Measurements from ENCODE around the gene PUS3.
"Not testable (repeated sequence)": the region's sequence is repeated elsewhere in the genome, so short reads cannot be mapped to it uniquely, and the experiment has no call there.

PUS3 gene

DNA sequence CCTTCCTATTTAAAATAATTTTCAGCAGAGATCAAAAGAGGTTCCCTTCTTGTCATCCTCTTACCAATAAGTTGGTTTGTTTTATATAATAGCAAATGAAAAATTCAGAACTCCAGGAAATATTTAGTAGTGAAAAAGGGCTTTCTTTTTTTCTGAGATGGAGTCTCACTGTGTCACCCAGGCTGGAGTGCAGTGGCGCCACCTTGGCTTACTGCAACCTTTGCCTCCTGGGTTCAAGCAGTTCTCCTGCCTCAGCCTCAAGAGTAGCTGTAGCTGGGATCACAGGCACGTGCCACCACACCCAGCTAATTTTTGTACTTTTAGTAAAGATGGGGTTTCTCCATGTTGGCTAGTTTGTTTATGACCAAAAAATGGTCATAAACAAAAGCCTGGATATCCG, 11.6 kb upstream of the PUS3 start:
- not testable (repeated sequence) for DNase-seq

DNA sequence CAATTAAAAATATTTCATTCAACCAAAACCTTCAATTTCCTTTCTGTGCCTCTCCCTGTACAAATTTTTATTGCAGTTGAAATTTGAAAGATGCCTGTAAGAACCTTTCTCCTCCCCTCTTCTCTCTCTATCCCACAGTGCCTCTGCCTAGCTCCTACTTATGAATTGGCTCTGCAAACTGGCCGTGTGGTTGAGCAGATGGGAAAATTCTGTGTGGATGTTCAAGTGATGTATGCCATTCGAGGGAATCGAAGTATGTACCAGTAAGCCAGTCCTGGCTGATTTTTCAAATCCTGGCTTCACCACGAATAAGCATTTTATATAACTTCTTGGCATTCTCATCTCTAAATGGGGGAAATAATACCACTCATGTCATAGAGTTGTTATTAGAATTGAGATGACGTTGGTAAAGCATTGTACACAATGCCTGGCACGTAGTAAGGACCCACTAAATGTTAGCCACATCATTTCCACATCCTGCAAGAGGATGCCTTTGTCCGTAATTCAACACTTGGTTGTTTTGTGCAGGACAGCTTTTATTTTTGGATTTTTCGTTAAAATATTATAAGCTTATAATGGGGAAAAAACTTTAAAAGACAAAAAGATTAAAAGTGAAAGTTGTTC, 7.3 kb upstream of the PUS3 start:
- DNase-seq: no peak

DNA sequence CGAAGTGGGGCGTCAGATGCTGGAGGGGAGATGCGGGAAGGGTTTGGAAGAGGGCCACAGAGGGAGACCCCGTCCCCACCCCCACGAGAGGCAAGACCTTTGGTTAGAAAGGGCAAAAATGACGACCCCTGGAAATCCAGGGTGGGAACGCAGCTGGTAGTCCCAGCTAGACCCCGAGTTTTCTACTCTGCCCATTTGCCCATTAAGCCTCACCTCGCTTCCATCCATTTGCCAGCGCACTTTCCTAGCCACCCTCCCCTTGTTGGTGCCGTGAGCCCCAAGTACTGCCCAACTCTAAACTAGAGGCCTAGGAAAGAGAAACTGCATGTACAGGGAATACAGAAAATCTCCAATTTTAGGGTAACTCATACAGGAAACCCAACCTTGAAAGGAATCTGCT, 1.7 kb upstream of the PUS3 start:
- no peak for DNase-seq

DNA sequence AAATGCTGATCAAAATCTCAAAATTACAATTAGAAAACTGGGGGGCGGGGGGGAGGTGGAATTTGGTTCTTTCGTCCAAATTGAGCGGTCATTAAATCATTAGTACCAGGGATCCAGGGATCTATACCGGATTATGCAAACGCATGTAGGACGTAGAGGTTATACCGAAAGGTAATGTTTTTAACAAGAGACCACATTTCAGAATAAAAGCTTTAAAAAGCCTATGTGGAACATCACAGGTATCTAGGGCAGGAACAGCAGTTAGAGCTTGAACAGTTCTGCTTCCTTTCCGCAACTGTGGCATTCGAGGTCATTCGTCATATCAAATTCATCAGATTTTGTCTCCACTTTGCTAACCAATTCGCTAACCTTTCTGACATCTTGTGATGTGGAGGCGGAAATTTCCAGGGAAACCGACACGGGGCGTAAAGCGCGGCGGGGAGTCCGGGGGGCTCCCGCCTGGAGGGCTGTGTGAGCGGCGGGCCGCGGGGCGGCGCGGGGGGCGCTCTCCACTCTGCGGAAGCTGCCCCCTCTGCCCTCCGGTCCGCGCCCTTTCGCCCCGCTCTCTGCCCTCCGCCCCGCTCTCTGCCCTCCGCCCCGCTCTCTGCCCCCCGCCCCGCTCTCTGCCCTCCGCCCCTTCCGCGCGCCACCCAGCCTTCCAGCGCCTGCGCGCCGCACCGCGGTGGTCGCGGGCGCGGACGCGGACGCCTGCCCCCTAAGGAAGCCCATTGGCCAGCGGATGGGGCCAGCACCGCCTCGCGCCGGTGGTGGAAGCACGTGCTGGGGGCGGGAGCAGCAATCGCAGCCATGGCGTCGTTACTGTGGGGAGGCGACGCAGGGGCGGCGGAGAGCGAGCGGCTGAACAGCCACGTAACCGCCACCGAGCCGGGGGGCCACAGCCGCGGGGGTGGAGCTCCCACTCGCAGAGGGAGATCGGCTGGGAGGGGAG, 979 bp upstream of the PUS3 start, which contains the start of gene DDX25:
TSS of gene DDX25 (plus strand) at position 798 of the 949 bp plus-strand sequence. CDS start at position 808, 10 bp downstream.
- peak; percentile 61 for DNase-seq

DNA sequence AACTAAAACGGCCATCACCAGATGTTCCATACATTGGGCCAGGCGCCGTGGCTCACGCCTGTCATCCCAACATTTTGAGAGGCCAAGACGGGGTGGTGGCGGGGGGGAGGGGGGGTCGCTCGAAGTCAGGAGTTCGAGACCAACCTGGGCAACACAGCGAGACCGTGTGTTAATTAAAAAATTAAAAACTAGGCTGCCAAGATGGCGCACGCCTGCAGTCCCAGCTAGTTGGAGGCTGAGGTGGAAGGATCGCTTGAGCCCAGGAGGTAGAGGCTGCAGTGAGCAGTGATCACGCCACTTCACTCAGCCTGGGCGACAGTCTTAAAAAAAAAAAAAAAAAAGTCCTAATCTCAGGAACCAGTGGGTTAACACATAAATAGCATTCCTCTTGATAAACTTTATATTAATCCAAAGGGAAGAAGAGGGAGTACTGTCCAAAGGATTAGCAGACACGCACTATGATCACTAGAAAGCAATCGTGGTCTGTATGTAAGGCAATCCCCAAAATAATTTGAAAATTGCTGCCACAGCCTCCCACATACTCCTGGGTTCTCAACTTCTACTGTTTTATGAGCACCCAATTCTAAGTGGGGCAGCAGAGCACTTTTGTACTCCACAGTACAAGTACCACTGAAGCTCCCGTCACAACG, 604 bp downstream of the PUS3 start:
- no peak for DNase-seq

DNA sequence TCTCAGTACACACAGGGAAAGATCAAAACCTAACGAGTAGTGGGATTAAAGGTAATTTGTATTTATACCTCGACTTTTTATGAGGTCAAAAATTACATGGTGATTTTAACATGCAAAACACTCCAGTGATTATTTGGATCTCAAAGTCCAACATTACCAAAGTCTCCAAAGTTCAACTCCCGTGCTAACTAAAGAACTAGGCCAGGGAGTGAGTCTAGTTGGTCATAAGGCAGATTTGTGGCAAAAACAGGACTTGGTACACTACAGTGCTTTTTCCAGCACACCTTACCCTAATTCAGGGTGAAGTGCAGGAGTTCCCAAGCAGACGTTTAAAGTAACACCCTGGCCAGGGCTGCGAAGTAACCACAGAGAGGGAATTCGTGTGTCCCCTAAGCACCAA, 1.1 kb downstream of the PUS3 start:
- DNase-seq: no peak

DNA sequence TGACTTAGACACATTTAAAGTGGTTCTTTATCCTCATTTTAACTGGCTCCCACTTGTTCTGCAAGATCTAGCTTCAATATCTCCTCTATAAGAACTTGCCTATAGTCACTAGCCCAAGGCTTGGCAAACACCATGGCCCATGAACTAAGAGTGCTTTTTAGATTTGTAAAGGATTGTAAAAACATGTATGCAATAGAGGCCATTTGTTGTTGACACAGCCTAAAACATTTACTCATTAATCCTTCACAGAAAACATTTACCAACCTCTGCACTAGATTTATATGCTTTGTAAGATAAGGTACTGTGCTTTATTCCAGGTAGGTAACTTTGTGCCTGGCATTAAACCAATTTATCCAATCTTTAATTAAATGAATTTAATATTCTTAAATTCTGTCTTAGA, 10.0 kb downstream of the PUS3 start:
- no peak for DNase-seq

DNA sequence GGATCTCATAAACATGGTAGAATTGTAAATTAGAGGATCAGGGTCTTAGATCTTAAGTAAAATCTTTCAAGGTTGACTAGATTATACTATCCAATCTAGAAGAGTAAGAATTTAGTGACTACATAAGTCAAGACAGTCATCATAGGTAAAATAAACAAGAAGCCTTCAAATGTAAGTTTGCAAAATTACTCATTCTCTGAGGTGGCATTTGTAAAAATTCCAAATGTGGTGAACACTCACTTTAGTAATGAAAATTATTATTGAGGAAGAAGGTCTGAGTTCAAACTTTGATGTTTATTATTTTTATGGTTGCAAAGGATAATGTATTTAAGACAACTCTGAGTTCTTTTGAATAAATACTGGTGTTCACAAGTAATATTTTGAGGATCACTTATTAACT, 10.9 kb downstream of the PUS3 start:
- no peak for DNase-seq

DNA sequence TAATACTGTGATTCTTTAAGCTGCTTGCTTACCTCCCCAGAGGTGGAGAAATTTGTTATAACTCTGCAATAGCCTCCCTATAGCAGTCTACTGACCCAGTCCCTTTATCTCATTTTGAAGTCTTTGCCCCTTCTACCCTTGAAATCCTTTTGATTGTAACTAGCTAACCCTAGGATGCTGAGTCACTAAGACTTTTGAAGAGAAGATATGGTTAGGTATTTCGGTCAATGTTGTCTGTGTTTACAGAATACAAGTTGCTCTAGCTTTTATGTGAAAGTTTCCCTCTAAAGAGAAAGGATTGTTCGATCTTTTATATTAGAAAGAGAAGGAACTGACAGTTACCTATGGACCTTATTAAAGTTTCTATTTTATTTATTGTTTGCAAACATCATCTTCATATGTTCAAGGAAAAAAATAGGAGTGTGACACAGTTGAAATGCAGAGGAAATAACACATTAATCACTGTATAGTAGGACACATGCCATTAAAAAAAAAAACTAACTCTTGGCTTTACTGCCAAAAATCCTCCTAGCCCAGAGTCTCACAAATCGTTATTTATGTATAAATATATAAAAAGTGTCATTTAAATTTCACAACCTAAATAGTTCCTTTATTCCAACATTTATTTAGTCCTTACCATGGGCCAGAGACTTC, 12.4 kb downstream of the PUS3 start:
- DNase-seq: no peak

DNA sequence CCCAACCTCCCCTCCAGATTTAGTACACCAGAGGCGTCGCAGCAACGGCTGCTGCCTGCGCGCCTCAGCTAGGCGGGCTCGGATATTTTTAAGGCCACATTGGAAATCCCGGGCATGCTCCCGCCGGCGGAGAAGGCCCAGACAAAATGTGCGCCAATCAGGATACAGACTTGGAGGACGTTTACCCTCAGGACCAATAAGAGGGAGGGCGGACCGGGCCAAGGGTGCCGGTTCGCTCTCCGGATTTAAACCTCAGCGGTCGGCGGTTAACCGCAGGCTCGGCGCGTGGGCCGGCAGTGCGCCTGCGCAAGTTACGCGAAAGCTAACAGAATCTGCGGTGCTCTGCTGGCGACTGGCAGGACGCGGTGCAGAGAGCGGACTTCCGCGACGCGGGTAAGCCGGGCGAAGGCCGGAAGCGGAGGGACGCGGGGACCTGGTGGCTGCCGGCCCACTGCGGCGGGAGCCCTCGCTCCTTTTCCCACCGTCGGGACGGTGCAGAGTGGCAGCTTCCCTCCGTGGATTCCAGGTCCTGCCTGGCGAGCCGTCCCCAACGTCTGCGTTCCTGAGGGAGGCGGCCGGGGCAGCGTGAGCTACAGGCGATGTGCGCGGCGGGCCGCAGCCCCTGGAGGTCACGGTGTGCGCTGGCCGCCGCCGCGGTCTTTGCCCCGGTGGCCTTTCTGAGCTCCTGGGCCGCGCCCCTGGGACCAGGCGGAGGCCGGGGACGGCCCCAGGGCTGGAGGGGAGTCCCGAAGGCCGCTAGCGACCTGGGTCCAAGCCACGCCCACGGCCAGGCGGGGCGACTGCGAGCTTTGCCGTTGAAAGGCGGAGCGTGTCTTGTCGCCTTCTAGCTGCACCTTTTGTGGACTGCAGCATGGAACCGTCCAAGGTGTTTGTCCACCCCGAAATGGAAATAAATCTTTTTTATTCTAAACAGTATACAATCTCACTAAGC, 15.4 kb downstream of the PUS3 start, which contains the start of gene HYLS1:
TSS of gene HYLS1 (plus strand) at position 296 of the 952 bp plus-strand sequence. CDS start 11,701 bp downstream, outside the sequence.
- peak; percentile 100 for DNase-seq

DNA sequence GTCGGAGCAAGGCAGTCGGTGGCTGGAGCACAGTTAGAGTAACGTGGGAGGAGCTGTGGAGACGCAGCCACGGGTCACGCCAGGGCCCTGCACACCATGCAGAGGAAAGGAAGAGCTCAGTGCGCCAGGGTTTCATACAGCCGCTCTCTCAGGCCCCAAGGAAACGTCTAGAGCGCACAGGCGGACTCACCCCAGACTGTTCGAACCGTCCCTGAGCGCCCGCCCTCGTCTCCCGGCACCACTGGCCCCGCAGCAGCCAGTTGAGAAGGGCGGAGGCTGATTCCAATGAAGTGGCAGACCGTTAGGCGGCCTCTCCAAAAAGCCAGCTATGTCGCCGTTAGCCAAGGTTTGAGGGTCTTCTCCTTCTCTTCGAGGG, 16.0 kb downstream of the PUS3 start:
- peak; percentile 77 for DNase-seq

DNA sequence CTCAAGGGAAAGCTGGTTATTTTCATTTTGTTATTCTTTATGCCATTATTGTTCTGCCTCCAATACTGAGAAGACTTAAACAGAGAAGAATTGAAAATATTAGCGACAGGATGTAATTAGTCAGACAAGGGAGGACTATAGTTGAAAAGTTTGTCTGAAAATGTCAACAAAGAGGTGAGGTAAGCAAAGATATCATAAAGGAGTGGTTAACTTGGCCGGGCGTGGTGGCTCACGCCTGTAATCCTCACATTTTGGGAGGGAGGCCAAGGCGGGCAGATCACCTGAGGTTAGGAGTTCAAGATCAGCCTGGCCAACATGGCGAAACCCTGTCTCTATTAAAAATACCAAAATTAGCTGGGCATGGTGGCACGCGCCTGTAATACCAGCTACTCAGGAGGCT, 19.6 kb downstream of the PUS3 start:
- DNase-seq: no peak

DNA sequence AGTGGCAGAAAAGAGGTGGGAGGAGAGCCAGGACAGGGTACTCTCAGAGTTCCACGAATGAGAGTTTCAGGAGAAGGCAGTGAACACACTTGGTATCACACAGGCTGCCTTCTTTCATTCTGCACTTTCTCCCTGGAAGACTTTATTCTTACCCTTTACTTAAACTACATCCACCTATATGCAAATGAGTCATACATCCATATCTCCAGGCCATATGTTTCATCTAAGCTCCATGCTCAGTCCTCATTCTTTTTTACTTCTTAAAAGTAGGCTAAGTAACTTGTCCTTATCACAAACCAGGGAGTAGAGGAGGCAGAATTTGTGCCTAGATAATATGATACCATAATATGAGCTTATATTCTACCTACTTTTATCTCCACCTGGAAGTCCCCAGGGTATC, 21.7 kb downstream of the PUS3 start:
- DNase-seq: no peak

DNA sequence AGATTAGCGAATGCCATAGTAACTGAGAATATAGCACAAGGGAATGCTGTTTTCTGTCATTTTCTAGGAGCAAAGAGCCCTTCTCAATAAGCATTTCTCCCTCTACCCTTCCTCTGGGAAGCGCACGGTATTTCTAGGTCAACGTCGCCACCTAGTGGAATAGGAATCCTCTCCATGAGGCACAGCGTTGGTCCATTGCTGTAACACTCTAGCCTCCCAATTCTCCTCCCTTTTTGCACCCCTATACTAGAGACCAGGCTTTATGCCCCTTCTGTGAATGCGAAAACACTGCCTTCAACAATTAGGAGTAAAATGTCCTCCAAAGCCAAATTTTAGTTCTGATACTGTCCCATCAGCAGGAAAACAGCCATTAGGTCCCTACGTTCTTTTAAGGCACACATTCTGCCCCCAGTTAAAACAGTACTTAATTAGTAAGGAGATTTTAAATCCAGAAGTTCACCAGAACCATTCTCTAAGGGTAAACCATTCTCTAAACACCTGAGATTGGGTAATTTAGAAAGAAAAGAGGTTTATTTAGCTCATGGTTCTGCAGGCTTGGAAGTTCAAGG, 28.4 kb downstream of the PUS3 start:
- DNase-seq: no peak

DNA sequence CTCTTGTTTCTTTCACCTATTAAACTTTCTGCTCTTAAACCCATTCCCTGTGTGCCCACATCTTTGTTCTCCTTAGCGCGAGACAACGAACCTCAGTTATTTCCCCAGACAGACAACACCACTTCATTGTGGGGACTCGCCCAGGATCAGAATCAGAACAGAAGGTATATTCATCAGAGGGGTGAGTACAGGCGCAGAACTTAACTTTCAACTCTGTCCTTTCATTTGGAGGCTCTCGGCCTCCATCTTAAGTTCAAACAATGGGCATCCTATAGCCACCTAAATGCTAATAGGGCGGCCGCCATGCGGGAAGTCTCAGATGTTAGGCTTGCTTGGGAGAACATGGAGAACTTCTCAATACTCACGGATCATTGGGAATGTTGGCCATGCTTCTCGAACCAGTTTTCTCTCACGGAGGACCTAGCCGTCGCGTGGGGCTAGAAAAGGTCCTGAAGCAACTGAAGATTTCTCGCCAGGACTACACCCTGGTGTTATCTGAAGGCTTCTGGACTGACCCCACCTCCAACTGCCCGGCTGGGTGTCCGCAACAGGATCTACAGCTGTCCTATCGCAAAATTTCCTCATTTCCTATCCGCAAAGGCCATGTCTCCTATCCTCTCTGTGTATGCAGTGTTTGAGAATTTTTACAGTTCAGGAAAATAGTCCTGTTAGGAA, 29.0 kb downstream of the PUS3 start:
- DNase-seq: no peak

DNA sequence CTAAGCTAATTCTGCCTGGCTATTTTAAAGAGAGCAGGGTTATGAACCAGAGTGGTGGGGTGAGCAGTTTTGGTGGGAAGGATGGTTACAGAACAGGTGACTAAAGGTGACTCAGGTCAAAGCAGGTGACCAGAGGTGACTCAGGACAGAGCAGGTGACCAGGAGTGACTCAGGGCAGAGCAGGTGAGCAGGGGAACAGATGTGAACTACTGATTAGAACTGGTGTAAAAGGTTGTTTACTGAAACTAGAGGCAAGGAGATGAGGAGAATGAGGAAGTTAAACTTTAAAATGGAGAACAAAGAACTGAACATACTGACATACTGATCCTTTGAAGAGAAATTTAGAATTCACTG, 30.9 kb downstream of the PUS3 start:
- no peak for DNase-seq

DNA sequence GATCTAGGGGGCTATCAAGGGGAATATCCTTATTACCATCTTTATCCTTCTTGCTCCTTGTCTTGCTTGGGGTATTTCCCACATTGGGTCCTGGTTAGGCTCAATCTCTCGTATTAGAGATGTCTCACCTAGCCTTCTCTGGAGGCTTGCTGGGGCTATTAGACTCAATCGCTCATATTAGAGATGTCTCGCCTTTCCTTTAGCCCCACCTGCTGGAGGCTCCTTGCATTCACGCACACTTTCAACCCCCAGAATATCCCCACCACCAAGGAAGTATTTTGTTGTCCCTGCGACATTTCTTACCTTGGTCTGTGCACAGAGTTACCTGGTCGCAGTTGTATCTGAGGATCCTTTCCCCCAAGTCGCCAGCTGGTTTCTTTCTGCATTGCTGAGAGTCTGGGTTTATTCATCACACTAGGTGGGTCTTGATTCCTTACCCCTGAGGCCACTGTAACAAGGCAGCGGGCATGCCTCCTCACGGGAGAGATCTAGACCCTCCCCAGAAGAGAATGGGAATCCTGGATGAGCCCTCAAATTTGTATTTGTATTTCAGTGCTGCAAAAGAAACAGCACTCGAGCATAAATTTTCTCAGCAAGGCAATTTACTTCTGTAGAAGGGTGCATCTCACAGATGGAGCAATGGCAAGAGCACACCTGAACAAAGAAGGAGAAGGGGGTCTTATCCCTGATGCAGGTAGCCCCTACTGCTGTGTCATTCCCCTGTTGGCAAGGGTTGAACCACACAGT, 31.4 kb downstream of the PUS3 start:
- DNase-seq: peak; percentile 59

DNA sequence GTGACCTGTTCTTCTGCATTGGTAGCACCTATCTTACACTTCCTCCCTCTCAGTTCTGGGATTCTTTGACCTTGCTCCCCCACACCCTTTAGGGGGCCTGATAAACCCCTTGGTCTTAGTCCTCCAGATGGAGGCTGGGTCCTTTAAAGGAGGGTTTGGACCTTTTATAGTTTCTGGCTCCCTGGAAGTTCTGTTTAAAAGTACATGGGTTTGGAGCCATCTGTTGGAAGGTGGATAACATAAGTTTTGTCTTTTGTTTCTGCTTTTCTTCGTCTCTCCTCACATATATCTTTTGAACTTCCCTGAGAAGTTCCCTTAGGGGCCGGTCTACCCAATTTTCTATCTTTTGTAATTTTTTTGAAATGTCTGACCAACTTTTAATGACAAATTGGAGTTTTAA, 33.5 kb downstream of the PUS3 start:
- DNase-seq: no peak

DNA sequence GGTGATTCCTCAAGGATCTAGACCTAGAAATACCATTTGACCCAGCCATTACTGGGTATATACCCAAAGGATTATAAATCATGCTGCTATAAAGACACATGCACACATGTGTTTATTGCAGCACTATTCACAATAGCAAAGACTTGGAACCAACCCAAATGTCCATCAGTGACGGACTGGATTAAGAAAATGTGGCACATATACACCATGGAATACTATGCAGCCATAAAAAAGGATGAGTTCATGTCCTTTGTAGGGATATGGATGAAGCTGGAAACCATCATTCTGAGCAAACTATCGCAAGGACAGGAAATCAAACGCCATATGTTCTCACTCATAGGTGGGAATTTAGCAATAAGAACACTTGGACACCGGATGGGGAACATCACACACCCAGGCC, 37.7 kb downstream of the PUS3 start:
- not testable (repeated sequence) for DNase-seq

DNA sequence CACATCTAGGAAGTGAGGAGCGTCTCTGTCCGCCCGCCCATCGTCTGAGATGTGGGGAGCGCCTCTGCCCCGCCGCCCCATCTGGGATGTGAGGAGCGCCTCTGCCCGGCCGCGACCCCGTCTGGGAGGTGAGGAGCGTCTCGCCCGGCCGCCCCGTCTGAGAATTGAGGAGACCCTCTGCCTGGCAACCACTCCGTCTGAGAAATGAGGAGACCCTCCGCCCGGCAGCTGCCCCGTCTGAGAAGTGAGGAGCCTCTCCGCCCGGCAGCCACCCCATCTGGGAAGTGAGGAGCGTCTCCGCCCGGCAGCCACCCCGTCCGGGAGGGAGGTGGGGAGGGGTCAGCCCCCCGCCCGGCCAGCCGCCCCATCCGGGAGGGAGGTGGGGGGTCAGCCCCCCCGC, 40.2 kb downstream of the PUS3 start:
- DNase-seq: not testable (repeated sequence)
